ENCODE data around the gene MT2A. TPM values are rescaled to one million over a fixed set of nuclear protein-coding genes. Genes with fewer than 3 reads are reported as not detected.

The MT2A gene
- total and polyA plus RNA-seq, 10 of the 15 experiments (the other 5 are each of a cell fraction or from before 2014, with no cell fraction given), result 7.3 to 271 (median 53.5) TPM

DNA sequence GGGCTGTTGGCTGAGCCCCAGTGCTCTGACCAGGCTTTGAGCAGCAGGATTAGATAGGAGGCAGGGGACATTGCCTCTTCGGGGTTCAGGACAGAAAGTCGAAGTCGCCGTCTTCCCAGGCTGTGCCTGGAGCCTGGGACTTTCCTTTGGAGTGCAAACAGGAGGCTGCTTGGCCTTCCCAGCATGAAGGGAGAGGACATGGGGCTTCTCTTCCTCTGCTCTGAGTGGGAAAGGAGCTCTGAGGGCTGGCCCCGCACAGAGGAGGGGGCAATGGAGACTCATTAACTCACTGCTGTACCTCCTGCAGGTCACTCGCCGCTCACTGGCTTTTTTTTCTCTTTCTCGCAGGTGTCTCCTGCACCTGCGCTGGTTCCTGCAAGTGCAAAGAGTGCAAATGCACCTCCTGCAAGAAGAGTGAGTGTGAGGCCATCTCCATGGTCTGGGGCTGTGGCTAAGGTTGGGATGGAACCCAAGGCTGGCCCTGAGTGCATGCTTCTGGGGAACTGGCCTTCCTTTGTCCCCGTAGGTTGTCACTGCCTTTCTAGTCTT is 50.0 kb downstream of the MT2A start (continued):
- TF ChIP-seq TCF3 (IDR thresholded peaks at IDR 0.05; ENCODE audit: borderline replicate concordance, insufficient read depth, low read depth, low read length) (no peak), CBX3 (IDR thresholded peaks at IDR 0.05; ENCODE audit: borderline replicate concordance, low read depth) (no peak)

Other genes starting within 250 kb of the MT2A start
Only the 7 nearest of the 15 such genes appear.
- gene MT4, start 43.5 kb upstream of the MT2A start, total RNA-seq (2014; rRNA removed), result not detected in 2 replicates
- not detected in 2 replicates for gene MT4, start 43.5 kb upstream of the MT2A start, total RNA-seq (2014; rRNA removed; fragmentation: Illumina TruSeq; extraction: Trizol)
- gene MT4, start 43.5 kb upstream of the MT2A start, total RNA-seq (2021), result not detected in 2 replicates
- not detected in 2 replicates for gene MT4, start 43.5 kb upstream of the MT2A start, polyA plus RNA-seq (2011; rRNA removed)
- not detected in 2 replicates for gene MT4, start 43.5 kb upstream of the MT2A start, polyA plus RNA-seq (2014; fragmentation: Illumina TruSeq; extraction: Trizol)
- not detected for gene MT4, start 43.5 kb upstream of the MT2A start, polyA plus RNA-seq (2014; fragmentation: Nextera tagmentation; extraction: Ambion mirVana)
- gene MT4, start 43.5 kb upstream of the MT2A start, polyA plus RNA-seq (2014; rRNA removed), result not detected in 2 replicates
- gene MT4, start 43.5 kb upstream of the MT2A start, polyA plus RNA-seq (2016; fragmentation: Nextera tagmentation; extraction: Ambion mirVana), result not detected
- not detected in 2 replicates for gene MT3, start 19.1 kb upstream of the MT2A start, total RNA-seq (2014; rRNA removed)
- not detected in 2 replicates for gene MT3, start 19.1 kb upstream of the MT2A start, total RNA-seq (2014; rRNA removed; fragmentation: Illumina TruSeq; extraction: Trizol)
- gene MT3, start 19.1 kb upstream of the MT2A start, total RNA-seq (2021), result not detected in 2 replicates
- gene MT3, start 19.1 kb upstream of the MT2A start, polyA plus RNA-seq (2011; rRNA removed), result 0.24 and 0.41 TPM in 2 replicates
- not detected in 2 replicates for gene MT3, start 19.1 kb upstream of the MT2A start, polyA plus RNA-seq (2014; fragmentation: Illumina TruSeq; extraction: Trizol)
- gene MT3, start 19.1 kb upstream of the MT2A start, polyA plus RNA-seq (2014; fragmentation: Nextera tagmentation; extraction: Ambion mirVana), result not detected
- not detected in 2 replicates for gene MT3, start 19.1 kb upstream of the MT2A start, polyA plus RNA-seq (2014; rRNA removed)
- not detected for gene MT3, start 19.1 kb upstream of the MT2A start, polyA plus RNA-seq (2016; fragmentation: Nextera tagmentation; extraction: Ambion mirVana)
- 10.0 and 11.0 TPM in 2 replicates for gene MT1E, start 17.2 kb downstream of the MT2A start, total RNA-seq (2014; rRNA removed)
- gene MT1E, start 17.2 kb downstream of the MT2A start, total RNA-seq (2014; rRNA removed; fragmentation: Illumina TruSeq; extraction: Trizol), result 7.6 and 7.9 TPM in 2 replicates
- 10.6 and 12.7 TPM in 2 replicates for gene MT1E, start 17.2 kb downstream of the MT2A start, total RNA-seq (2021)
- 16.8 and 18.2 TPM in 2 replicates for gene MT1E, start 17.2 kb downstream of the MT2A start, polyA plus RNA-seq (2011; rRNA removed)
- 0.48 and 5.8 TPM in 2 replicates for gene MT1E, start 17.2 kb downstream of the MT2A start, polyA plus RNA-seq (2014; fragmentation: Illumina TruSeq; extraction: Trizol)
- gene MT1E, start 17.2 kb downstream of the MT2A start, polyA plus RNA-seq (2014; fragmentation: Nextera tagmentation; extraction: Ambion mirVana), result 10 to 100 TPM; 17.7 to 20.7 TPM
- gene MT1E, start 17.2 kb downstream of the MT2A start, polyA plus RNA-seq (2014; rRNA removed), result 16.2 and 18.8 TPM in 2 replicates
- gene MT1E, start 17.2 kb downstream of the MT2A start, polyA plus RNA-seq (2016; fragmentation: Nextera tagmentation; extraction: Ambion mirVana), result 10 to 100 TPM; 20.1 to 22.3 TPM
- gene MT1M, start 24.1 kb downstream of the MT2A start, total RNA-seq (2014; rRNA removed), result not detected in 2 replicates
- gene MT1M, start 24.1 kb downstream of the MT2A start, total RNA-seq (2014; rRNA removed; fragmentation: Illumina TruSeq; extraction: Trizol), result not detected in 2 replicates
- not detected in 2 replicates for gene MT1M, start 24.1 kb downstream of the MT2A start, total RNA-seq (2021)
- not detected in 2 replicates for gene MT1M, start 24.1 kb downstream of the MT2A start, polyA plus RNA-seq (2011; rRNA removed)
- gene MT1M, start 24.1 kb downstream of the MT2A start, polyA plus RNA-seq (2014; fragmentation: Illumina TruSeq; extraction: Trizol), result not detected in 2 replicates
- gene MT1M, start 24.1 kb downstream of the MT2A start, polyA plus RNA-seq (2014; fragmentation: Nextera tagmentation; extraction: Ambion mirVana), result not detected
- not detected in 2 replicates for gene MT1M, start 24.1 kb downstream of the MT2A start, polyA plus RNA-seq (2014; rRNA removed)
- gene MT1M, start 24.1 kb downstream of the MT2A start, polyA plus RNA-seq (2016; fragmentation: Nextera tagmentation; extraction: Ambion mirVana), result not detected
- gene MT1A, start 30.1 kb downstream of the MT2A start, total RNA-seq (2014; rRNA removed), result not detected in 2 replicates
- not detected in 2 replicates for gene MT1A, start 30.1 kb downstream of the MT2A start, total RNA-seq (2014; rRNA removed; fragmentation: Illumina TruSeq; extraction: Trizol)
- gene MT1A, start 30.1 kb downstream of the MT2A start, total RNA-seq (2021), result not detected in 2 replicates
- gene MT1A, start 30.1 kb downstream of the MT2A start, polyA plus RNA-seq (2011; rRNA removed), result not detected in 2 replicates
- not detected in 2 replicates for gene MT1A, start 30.1 kb downstream of the MT2A start, polyA plus RNA-seq (2014; fragmentation: Illumina TruSeq; extraction: Trizol)
- not detected for gene MT1A, start 30.1 kb downstream of the MT2A start, polyA plus RNA-seq (2014; fragmentation: Nextera tagmentation; extraction: Ambion mirVana)
- gene MT1A, start 30.1 kb downstream of the MT2A start, polyA plus RNA-seq (2014; rRNA removed), result not detected in 2 replicates
- gene MT1A, start 30.1 kb downstream of the MT2A start, polyA plus RNA-seq (2016; fragmentation: Nextera tagmentation; extraction: Ambion mirVana), result not detected
- not detected in 2 replicates for gene MT1B, start 43.3 kb downstream of the MT2A start, total RNA-seq (2014; rRNA removed)
- not detected in 2 replicates for gene MT1B, start 43.3 kb downstream of the MT2A start, total RNA-seq (2014; rRNA removed; fragmentation: Illumina TruSeq; extraction: Trizol)
- gene MT1B, start 43.3 kb downstream of the MT2A start, total RNA-seq (2021), result not detected in 2 replicates
- gene MT1B, start 43.3 kb downstream of the MT2A start, polyA plus RNA-seq (2011; rRNA removed), result not detected in 2 replicates
- gene MT1B, start 43.3 kb downstream of the MT2A start, polyA plus RNA-seq (2014; fragmentation: Illumina TruSeq; extraction: Trizol), result not detected in 2 replicates
- not detected for gene MT1B, start 43.3 kb downstream of the MT2A start, polyA plus RNA-seq (2014; fragmentation: Nextera tagmentation; extraction: Ambion mirVana)
- gene MT1B, start 43.3 kb downstream of the MT2A start, polyA plus RNA-seq (2014; rRNA removed), result not detected in 2 replicates
- gene MT1B, start 43.3 kb downstream of the MT2A start, polyA plus RNA-seq (2016; fragmentation: Nextera tagmentation; extraction: Ambion mirVana), result not detected
- gene MT1F, start 49.4 kb downstream of the MT2A start, total RNA-seq (2014; rRNA removed), result 0.27 and 1.5 TPM in 2 replicates
- gene MT1F, start 49.4 kb downstream of the MT2A start, total RNA-seq (2014; rRNA removed; fragmentation: Illumina TruSeq; extraction: Trizol), result not detected in 2 replicates
- 0.40 and 1.1 TPM in 2 replicates for gene MT1F, start 49.4 kb downstream of the MT2A start, total RNA-seq (2021)
- 1.8 and 2.4 TPM in 2 replicates for gene MT1F, start 49.4 kb downstream of the MT2A start, polyA plus RNA-seq (2011; rRNA removed)
- 0.28 TPM in 1 of 2 replicates, not detected in the other for gene MT1F, start 49.4 kb downstream of the MT2A start, polyA plus RNA-seq (2014; fragmentation: Illumina TruSeq; extraction: Trizol)
- 1 to 10 TPM in 1 of 2 experiments, under 1 TPM in 1; 0.57 to 1.1 TPM for gene MT1F, start 49.4 kb downstream of the MT2A start, polyA plus RNA-seq (2014; fragmentation: Nextera tagmentation; extraction: Ambion mirVana)
- gene MT1F, start 49.4 kb downstream of the MT2A start, polyA plus RNA-seq (2014; rRNA removed), result 1.3 and 1.4 TPM in 2 replicates
- gene MT1F, start 49.4 kb downstream of the MT2A start, polyA plus RNA-seq (2016; fragmentation: Nextera tagmentation; extraction: Ambion mirVana), result 1 to 10 TPM; 1.1 to 2.5 TPM

Data from GM12878 (cell line).